Uterus (tissue), 4 donors: ENCODE measurements around the gene CFP. TPM values are rescaled to one million over a fixed set of nuclear protein-coding genes. Genes with fewer than 3 reads are reported as not detected.
A peak's percentile ranks its signal among the peaks of the same experiment; 100 is the strongest.

Experiments used
- DNase-seq, 2 donors: peaks; one replicate each; pipeline ENCODE4 v3.0.0-alpha.2; 2019 to 2020
- H3K27ac ChIP-seq, 2 donors: fragments of 200-600 bp; sonication (generic); 1 replicate in 1 of 2; 2 replicates in 1 of 2; pipeline ENCODE4 v1.5.1; 2016 to 2018
- H3K27me3 ChIP-seq, 2 donors: fragments of 200-600 bp; sonication (generic); one replicate each; pipeline ENCODE4 v1.5.1; 2018 to 2019; ENCODE audit warnings: control low read depth in 1 of 2
- H3K36me3 ChIP-seq, 2 donors: fragments of 200-600 bp; sonication (generic); one replicate each; pipeline ENCODE4 v1.5.1; 2019; ENCODE audit warnings: control low read depth in 1 of 2
- H3K4me1 ChIP-seq, 2 donors: fragments of 200-600 bp; sonication (generic); one replicate each; pipeline ENCODE4 v1.5.1; 2018 to 2019; ENCODE audit warnings: control low read depth in 1 of 2
- H3K4me3 ChIP-seq, 2 donors: fragments of 200-600 bp; sonication (generic); 1 replicate in 1 of 2; 2 replicates in 1 of 2; pipeline ENCODE4 v1.5.1; 2018 to 2019; ENCODE audit warnings: mild to moderate bottlenecking in 1 of 2
- H3K9me3 ChIP-seq, 2 donors: fragments of 200-600 bp; sonication (generic); one replicate each; pipeline ENCODE4 v1.5.1; 2019; ENCODE audit warnings: control low read depth in 1 of 2
- CTCF ChIP-seq, 4 experiments: fragments of 200-600 bp in 2 of 4; fragments of 450-650 bp in 2 of 4; sonication (generic) in 2 of 4; IDR thresholded peaks; one replicate each; pipeline ENCODE4 v1.5.1; 2016 to 2019; ENCODE audit warnings: antibody characterized with exemption in 4 of 4, mild to moderate bottlenecking in 2 of 4, moderate library complexity in 1 of 4
- POLR2A ChIP-seq, 2 donors: fragments of 450-650 bp; IDR thresholded peaks; one replicate each; pipeline ENCODE4 v1.6.1; 2016; ENCODE audit warnings: antibody characterized with exemption in 2 of 2, mild to moderate bottlenecking in 1 of 2, moderate library complexity in 1 of 2
- intact Hi-C: fragments of 100-400 bp; cut with DNase I; formaldehyde crosslinking; loops from one replicate; pipeline ENCODE4 v1.15.1; 2023; ENCODE audit warnings: low total_unique reads
- microRNA-seq: library from miRNA; unstranded; fragments of <30 nt; microRNA quantifications from one replicate; pipeline ENCODE4, GENCODE V29; 2016; ENCODE audit warnings: borderline microRNAs expressed, borderline replicate concordance
- small RNA-seq: library from RNA; depleted of rRNA; stranded (forward); fragments of <200 nt; gene quantifications from one replicate; pipeline ENCODE3, GENCODE V24; 2016
- total RNA-seq, 4 donors: library from RNA; depleted of rRNA in 3 of 4; stranded (reverse); fragments of >200 nt in 3 of 4; gene quantifications; one replicate each; pipeline versions ENCODE4 v1.1.0 to v1.2.4, GENCODE V29; 2014 to 2023
- donor health status: DM: yes; HTN: yes; CAD: no.

CFP gene
- total RNA-seq, 4 donors from 2014 or later, result 0.51 to 2.0 (median 1.7) TPM; not detected in 1

GRCh38 chrX:47573341-47574075 lies 56.2 kb downstream of the CFP start:
- Histone ChIP-seq H3K36me3 (no peaks in the 10 kb centered on the region), H3K27ac (peak overlapping the region; percentile 45 to 69), H3K4me1 (no peaks in the 10 kb centered on the region), H3K27me3 (no peaks in the 10 kb centered on the region), H3K9me3 (no peaks in the 10 kb centered on the region), H3K4me3 (peak overlapping the region; percentile 3 to 25)
- TF ChIP-seq CTCF (IDR thresholded peaks at IDR 0.05), result no peak
- TF ChIP-seq POLR2A (IDR thresholded peaks at IDR 0.05), result no peak
- intact Hi-C loops, result no loop called here
- peak; percentile 69 to 71 for DNase-seq

Small RNAs within 50 kb of the gene (microRNA-seq; reads per million reads assigned to microRNA genes)
- gene MIR4769, result not detected

Small RNAs within 50 kb of the gene (small RNA-seq; reads per million reads assigned to genes)
- not detected for gene MIR4769

Other genes starting within 250 kb of the CFP start
- 10 to 100 TPM in 3 of 4 donors, 1 to 10 TPM in 1; 4.9 to 14.7 (median 11.5) TPM for gene ZNF41, start 146.7 kb downstream of the CFP start, total RNA-seq
- 10 to 100 TPM in 3 of 4 donors, 1 to 10 TPM in 1; 5.6 to 65.6 (median 17.6) TPM for gene ARAF, start 68.7 kb downstream of the CFP start, total RNA-seq
- 100 to 1,000 TPM in 2 of 4 donors, 10 to 100 TPM in 2; 17.9 to 287 (median 111) TPM for gene TIMP1, start 47.5 kb downstream of the CFP start, total RNA-seq
- 1 to 10 TPM in 2 of 4 donors, not detected in 2; 1.2 to 1.5 TPM for gene SYN1, start 10.1 kb downstream of the CFP start, total RNA-seq
- gene ELK1, start 20.6 kb upstream of the CFP start, total RNA-seq, result 10 to 100 TPM; 18.2 to 34.2 (median 25.6) TPM
- 100 to 1,000 TPM in 2 of 4 donors, 10 to 100 TPM in 2; 58.2 to 900 (median 216) TPM for gene UXT, start 29.2 kb upstream of the CFP start, total RNA-seq
- 10 to 100 TPM in 2 of 4 donors, 1 to 10 TPM in 2; 2.6 to 26.6 (median 9.4) TPM for gene ZNF81, start 207.0 kb upstream of the CFP start, total RNA-seq